ENCODE results near the gene EML1.

DNA sequence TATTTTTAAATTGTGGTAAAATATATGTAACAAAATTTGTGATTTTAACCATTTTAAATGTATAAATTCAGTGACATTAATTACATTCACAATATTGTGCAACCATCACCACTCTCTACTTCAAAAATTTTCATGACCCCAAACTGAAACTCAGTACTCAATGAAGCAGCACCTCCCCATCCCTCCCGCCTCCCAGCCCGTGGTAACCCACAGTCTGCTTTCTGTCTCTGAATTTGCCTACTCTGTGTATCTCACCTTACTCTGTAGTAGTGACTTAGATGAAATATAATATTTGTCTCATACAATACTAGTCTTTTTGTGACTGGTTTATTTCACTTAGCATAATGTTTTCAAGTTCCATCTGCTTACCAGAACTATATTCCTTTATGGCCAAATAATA is 36.2 kb downstream of the EML1 start:
- TF ChIP-seq, protein P1, sequence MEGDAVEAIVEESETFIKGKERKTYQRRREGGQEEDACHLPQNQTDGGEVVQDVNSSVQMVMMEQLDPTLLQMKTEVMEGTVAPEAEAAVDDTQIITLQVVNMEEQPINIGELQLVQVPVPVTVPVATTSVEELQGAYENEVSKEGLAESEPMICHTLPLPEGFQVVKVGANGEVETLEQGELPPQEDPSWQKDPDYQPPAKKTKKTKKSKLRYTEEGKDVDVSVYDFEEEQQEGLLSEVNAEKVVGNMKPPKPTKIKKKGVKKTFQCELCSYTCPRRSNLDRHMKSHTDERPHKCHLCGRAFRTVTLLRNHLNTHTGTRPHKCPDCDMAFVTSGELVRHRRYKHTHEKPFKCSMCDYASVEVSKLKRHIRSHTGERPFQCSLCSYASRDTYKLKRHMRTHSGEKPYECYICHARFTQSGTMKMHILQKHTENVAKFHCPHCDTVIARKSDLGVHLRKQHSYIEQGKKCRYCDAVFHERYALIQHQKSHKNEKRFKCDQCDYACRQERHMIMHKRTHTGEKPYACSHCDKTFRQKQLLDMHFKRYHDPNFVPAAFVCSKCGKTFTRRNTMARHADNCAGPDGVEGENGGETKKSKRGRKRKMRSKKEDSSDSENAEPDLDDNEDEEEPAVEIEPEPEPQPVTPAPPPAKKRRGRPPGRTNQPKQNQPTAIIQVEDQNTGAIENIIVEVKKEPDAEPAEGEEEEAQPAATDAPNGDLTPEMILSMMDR (conservative IDR thresholded peaks at IDR 0.05; ENCODE audit: low read depth, low read length), result no peak
- TF ChIP-seq EZH2phosphoT487 (IDR thresholded peaks at IDR 0.05; ENCODE audit: borderline replicate concordance, low read length) (no peak), EZH2 (IDR thresholded peaks at IDR 0.05; ENCODE audit: low read length, unreplicated experiment) (no peak)

Data from PC-3 (cell line).